Neural cell (in vitro differentiated cells): Measurements from ENCODE around the gene CDH4. TPM values are rescaled to one million over a fixed set of nuclear protein-coding genes. Genes with fewer than 3 reads are reported as not detected.

Experiments
- H2AFZ ChIP-seq: fragments of 200-600, 300-800 bp; sonication (generic), shearing (Covaris generic); 2 replicates; pipeline ENCODE4 v1.6.0; 2014; ENCODE audit warnings: low read depth, mild to moderate bottlenecking, antibody characterized with exemption, low read length, moderate library complexity
- H3F3A ChIP-seq: fragments of 200-600 bp; shearing (Covaris generic); 2 replicates; pipeline ENCODE4 v1.6.1; 2016; ENCODE audit warnings: mild to moderate bottlenecking, moderate library complexity, mixed read lengths, antibody characterized with exemption, low read length; ENCODE audit not compliant: insufficient read depth, poor library complexity, severe bottlenecking
- H3K27ac ChIP-seq: fragments of 200-600, 300-800 bp; sonication (generic), shearing (Covaris generic); 2 replicates; pipeline ENCODE4 v1.5.1; 2014; ENCODE audit warnings: mild to moderate bottlenecking, low read length, moderate library complexity
- H3K27me3 ChIP-seq: fragments of 300-800, 200-600 bp; sonication (generic), shearing (Covaris generic); 2 replicates; pipeline ENCODE4 v1.6.0; 2014; ENCODE audit warnings: mild to moderate bottlenecking, low read depth, low read length, moderate library complexity; ENCODE audit not compliant: insufficient read depth
- H3K36me3 ChIP-seq: fragments of 300-800, 200-600 bp; sonication (generic), shearing (Covaris generic); 2 replicates; pipeline ENCODE4 v1.5.1; 2014; ENCODE audit warnings: mild to moderate bottlenecking, antibody characterized with exemption, low read length, moderate library complexity; ENCODE audit not compliant: insufficient read depth
- H3K4me2 ChIP-seq: fragments of 300-800, 200-600 bp; sonication (generic), shearing (Covaris generic); 2 replicates; pipeline ENCODE4 v1.6.0; 2014; ENCODE audit warnings: mild to moderate bottlenecking, low read length
- H3K4me3 ChIP-seq: fragments of 300-800, 200-600 bp; sonication (generic), shearing (Covaris generic); 2 replicates; pipeline ENCODE4 v1.5.1; 2014; ENCODE audit warnings: mild to moderate bottlenecking, low read length, moderate library complexity
- H3K79me2 ChIP-seq: fragments of 200-600 bp; shearing (Covaris generic); replicated peaks from 2 replicates; pipeline ENCODE4 v1.6.0; 2014; ENCODE audit warnings: mild to moderate bottlenecking, low read length, moderate library complexity; ENCODE audit not compliant: insufficient read depth
- H3K9ac ChIP-seq: fragments of 300-800, 200-600 bp; sonication (generic), shearing (Covaris generic); 2 replicates; pipeline ENCODE4 v1.6.1; 2016; ENCODE audit warnings: mild to moderate bottlenecking, low read length, mixed read lengths
- H3K9me2 ChIP-seq: fragments of 200-600 bp; shearing (Covaris generic); 2 replicates; pipeline ENCODE4 v1.6.1; 2016; ENCODE audit warnings: mild to moderate bottlenecking, low read length, mixed read lengths; ENCODE audit not compliant: insufficient read depth
- H3K9me3 ChIP-seq: fragments of 200-600, 300-800 bp; sonication (generic), shearing (Covaris generic); 2 replicates; pipeline ENCODE4 v1.6.1; 2016; ENCODE audit warnings: mild to moderate bottlenecking, mixed run types, low read length, moderate library complexity, mixed read lengths
- H4K20me1 ChIP-seq: fragments of 200-600 bp; shearing (Covaris generic); 2 replicates; pipeline ENCODE4 v1.6.1; 2016; ENCODE audit warnings: mild to moderate bottlenecking, mixed run types; ENCODE audit not compliant: insufficient read depth
- EP300 ChIP-seq: fragments of 450-650 bp; conservative IDR thresholded peaks from 2 replicates; pipeline ENCODE4 v1.6.1; 2014; ENCODE audit warnings: antibody characterized with exemption, mild to moderate bottlenecking, moderate library complexity; ENCODE audit not compliant: poor library complexity, severe bottlenecking
- EZH2 ChIP-seq: fragments of 200-600, 300-800 bp; shearing (Covaris generic), sonication (generic); IDR thresholded peaks from 2 replicates; pipeline ENCODE4 v1.6.1; 2014; ENCODE audit warnings: antibody characterized with exemption, low read length, borderline replicate concordance, mild to moderate bottlenecking; ENCODE audit not compliant: insufficient read depth, poor library complexity, severe bottlenecking
- MXI1 ChIP-seq: fragments of 450-650 bp; conservative IDR thresholded peaks from 2 replicates; pipeline ENCODE4 v1.6.1; 2014; ENCODE audit warnings: antibody characterized with exemption, mild to moderate bottlenecking; ENCODE audit not compliant: poor library complexity, severe bottlenecking
- POLR2AphosphoS5 ChIP-seq: IDR thresholded peaks from 2 replicates; pipeline ENCODE4 v1.6.1; 2012
- RAD21 ChIP-seq: fragments of 450-650 bp; conservative IDR thresholded peaks from 2 replicates; pipeline ENCODE4 v1.6.1; 2014; ENCODE audit warnings: antibody characterized with exemption, mild to moderate bottlenecking, moderate library complexity
- REST ChIP-seq: IDR thresholded peaks from 2 replicates; pipeline ENCODE4 v1.6.1; 2012; ENCODE audit warnings: borderline replicate concordance
- SMC3 ChIP-seq: fragments of 450-650 bp; conservative IDR thresholded peaks from 2 replicates; pipeline ENCODE4 v1.6.1; 2014; ENCODE audit warnings: antibody characterized with exemption, mild to moderate bottlenecking, moderate library complexity; ENCODE audit not compliant: poor library complexity
- TAF1 ChIP-seq: IDR thresholded peaks from 2 replicates; pipeline ENCODE4 v1.6.1; 2012; ENCODE audit warnings: low read depth
- polyA plus RNA-seq: library from polyadenylated mRNA; depleted of rRNA; stranded (reverse); fragments of >200 nt; gene quantifications from 2 replicates; pipeline ENCODE4 v1.2.3, GENCODE V29; 2014
- TF ChIP-seq, protein P1 (sequence below): fragments of 450-650 bp; IDR thresholded peaks from 2 replicates; pipeline ENCODE4 v1.5.1; 2014; ENCODE audit warnings: antibody characterized with exemption, mild to moderate bottlenecking, moderate library complexity; ENCODE audit not compliant: poor library complexity, severe bottlenecking

CDH4 gene
- polyA plus RNA-seq, 1 donor from 2014 or later, result 24.6 TPM

DNA sequence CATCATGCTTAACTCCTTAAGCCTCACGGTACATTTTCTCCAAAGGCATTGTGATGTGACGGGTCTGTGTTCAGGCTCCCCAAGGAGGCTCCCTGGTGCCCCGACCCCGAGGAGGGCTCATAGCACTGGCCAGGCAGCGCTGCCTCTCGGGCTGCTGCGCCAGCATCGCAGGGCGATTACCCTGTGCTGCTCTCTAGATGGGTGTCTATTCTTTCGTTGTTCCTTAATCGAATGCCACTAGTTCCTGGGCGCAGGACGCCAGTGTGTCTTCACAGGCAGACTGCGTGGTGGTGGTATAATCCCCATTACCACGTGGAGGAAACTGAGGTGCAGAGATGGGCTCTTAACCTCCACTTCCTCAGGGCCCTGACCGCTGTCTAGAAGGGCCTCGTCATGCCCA, 267.4 kb downstream of the CDH4 start:
- Histone ChIP-seq H4K20me1 (no peaks in the 10 kb centered on the region), H2AFZ (no peak overlapping the region), H3K79me2 (no peaks in the 10 kb centered on the region), H3F3A (no peaks in the 10 kb centered on the region), H3K9ac (no peak overlapping the region), H3K36me3 (no peaks in the 10 kb centered on the region), H3K9me2 (no peaks in the 10 kb centered on the region), H3K27ac (no peak overlapping the region), H3K4me2 (no peak overlapping the region), H3K27me3 (no peaks in the 10 kb centered on the region), H3K9me3 (no peaks in the 10 kb centered on the region), H3K4me3 (no peak overlapping the region)
- TF ChIP-seq REST, result no peak
- no peak for TF ChIP-seq RAD21
- no peak for TF ChIP-seq EP300
- no peak for TF ChIP-seq EZH2
- TF ChIP-seq, protein P1, sequence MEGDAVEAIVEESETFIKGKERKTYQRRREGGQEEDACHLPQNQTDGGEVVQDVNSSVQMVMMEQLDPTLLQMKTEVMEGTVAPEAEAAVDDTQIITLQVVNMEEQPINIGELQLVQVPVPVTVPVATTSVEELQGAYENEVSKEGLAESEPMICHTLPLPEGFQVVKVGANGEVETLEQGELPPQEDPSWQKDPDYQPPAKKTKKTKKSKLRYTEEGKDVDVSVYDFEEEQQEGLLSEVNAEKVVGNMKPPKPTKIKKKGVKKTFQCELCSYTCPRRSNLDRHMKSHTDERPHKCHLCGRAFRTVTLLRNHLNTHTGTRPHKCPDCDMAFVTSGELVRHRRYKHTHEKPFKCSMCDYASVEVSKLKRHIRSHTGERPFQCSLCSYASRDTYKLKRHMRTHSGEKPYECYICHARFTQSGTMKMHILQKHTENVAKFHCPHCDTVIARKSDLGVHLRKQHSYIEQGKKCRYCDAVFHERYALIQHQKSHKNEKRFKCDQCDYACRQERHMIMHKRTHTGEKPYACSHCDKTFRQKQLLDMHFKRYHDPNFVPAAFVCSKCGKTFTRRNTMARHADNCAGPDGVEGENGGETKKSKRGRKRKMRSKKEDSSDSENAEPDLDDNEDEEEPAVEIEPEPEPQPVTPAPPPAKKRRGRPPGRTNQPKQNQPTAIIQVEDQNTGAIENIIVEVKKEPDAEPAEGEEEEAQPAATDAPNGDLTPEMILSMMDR, result no peak
- no peak for TF ChIP-seq TAF1
- no peak for TF ChIP-seq POLR2AphosphoS5
- TF ChIP-seq SMC3, result no peak
- TF ChIP-seq MXI1, result no peak

DNA sequence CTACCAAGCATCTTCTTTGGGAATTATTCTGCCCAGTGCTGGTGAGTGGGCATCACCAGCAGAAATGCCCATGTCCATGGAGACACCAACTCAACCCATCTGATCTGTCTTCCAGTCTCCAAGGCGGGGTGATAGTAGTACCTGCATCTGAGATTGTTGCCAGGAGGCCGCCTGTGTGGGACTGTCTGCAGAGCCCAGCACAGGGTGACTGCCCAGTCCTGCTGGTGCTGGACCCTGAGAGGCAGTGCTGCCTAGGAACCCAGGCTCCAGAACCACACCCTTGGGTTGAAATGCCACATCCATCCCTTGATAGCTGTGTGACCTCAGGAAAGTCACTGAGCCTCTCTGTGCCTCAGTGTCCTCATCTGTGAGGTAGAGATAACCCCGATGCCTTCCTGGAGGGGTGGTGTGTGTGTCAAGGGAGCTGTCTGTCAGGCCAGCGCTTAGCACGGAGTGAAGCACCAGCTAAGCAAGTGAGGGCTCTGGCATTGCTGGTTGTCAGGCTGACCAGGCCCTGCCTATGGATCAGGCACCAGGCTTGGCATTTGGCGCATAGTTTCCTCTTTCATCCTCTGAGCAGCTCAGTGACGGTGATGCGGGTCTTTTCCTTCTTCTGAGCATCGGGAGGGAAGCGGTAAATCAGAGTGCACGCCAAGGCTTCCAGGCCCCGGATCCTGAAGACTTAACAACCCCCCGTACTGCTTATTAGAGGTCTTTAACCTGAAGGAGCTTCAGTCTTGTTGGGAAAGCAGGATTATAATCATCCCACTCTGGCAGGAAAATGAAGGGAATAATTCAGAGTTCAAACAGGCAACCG, 268.2 kb downstream of the CDH4 start:
- Histone ChIP-seq H3K4me3 (peak overlapping the region; percentile 43), H3F3A (no peaks in the 10 kb centered on the region), H3K4me2 (no peak overlapping the region), H3K9me3 (no peaks in the 10 kb centered on the region), H3K9ac (peak overlapping the region; percentile 12), H3K79me2 (no peaks in the 10 kb centered on the region), H3K27me3 (no peaks in the 10 kb centered on the region), H2AFZ (no peak overlapping the region), H3K9me2 (no peaks in the 10 kb centered on the region), H3K27ac (peak overlapping the region; percentile 58), H4K20me1 (no peaks in the 10 kb centered on the region), H3K36me3 (no peaks in the 10 kb centered on the region)
- TF ChIP-seq REST (peak; percentile 77), MXI1 (no peak), EP300 (no peak), SMC3 (no peak), RAD21 (no peak), TAF1 (no peak), POLR2AphosphoS5 (peak; percentile 13)
- TF ChIP-seq, protein P1, result no peak
